Raji (cell line): ENCODE measurements around the gene CCDC158.

ENCODE experiments used
- POLR2A ChIP-seq: IDR thresholded peaks from 2 replicates; pipeline ENCODE4 v1.6.1; 2011; ENCODE audit warnings: low read depth, low read length, control low read depth; ENCODE audit not compliant: insufficient read depth

Gene CCDC158

DNA sequence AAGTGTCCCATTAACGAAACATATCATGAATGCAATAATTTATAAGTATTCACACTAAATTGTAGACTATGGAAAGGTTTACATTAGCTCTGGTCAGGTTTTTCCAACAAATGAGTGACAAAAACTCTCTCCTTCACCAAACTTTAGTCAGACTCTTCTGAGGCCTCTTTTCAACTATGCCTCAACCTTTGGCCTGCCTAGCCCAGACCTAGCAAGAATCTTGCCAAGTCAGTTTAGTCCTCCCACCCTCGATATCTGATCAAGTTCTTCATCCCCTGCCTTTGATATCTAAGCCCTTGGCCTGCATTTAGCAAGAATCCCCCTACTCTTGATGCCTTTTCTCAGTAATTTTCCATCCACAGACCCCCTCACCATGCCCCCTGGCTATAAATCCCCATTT is 37.9 kb downstream of the CCDC158 start:
- no peak for TF ChIP-seq POLR2A

- no peak for TF ChIP-seq POLR2A
Observed at GRCh38 chr4:76381986-76382385, 39.0 kb downstream of the CCDC158 start.

GRCh38 chr4:76380561-76380960 is 40.4 kb downstream of the CCDC158 start:
- no peak for TF ChIP-seq POLR2A

DNA sequence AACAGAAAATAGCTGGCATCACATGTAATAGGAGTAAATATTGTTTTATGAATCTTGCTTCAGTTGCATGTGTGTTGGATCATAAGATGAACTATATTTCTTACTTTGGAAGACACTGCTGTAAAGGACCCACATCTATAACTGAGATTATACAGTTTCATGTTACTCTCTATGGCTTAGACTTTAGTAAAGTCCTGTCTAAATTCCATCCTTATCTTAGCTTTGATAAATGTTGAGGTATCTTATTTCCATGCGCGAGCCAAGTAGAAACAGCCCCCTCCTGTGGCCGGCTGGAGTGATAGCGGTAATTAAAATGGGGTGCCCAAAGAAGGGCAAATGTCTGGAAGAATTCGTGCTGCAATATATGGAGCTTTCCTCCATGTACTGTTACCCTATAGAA is 43.0 kb downstream of the CCDC158 start:
- no peak for TF ChIP-seq POLR2A

- TF ChIP-seq POLR2A, result no peak
Observed at GRCh38 chr4:76377481-76377901, 43.5 kb downstream of the CCDC158 start.

DNA sequence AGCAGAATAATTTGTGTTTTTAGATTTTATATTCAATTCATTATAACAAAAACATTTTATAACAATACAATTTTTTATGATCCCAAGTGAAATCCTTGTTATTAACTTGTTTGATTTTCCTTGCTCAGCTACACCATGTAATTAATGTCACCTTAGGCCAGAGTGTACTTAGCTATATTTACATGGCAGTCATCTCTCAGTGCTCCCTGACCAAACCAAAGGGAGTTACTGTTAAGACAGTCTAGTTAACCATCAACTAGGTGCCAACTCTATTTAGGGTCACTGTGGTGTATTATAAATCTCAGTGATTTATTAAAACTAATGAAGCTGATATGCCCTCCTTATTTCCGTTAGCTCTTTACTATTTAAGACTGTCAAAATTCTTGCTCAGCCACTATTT is 44.4 kb downstream of the CCDC158 start:
- TF ChIP-seq POLR2A, result no peak

- TF ChIP-seq POLR2A, result no peak
Observed at GRCh38 chr4:76375703-76376102, 45.2 kb downstream of the CCDC158 start.

DNA sequence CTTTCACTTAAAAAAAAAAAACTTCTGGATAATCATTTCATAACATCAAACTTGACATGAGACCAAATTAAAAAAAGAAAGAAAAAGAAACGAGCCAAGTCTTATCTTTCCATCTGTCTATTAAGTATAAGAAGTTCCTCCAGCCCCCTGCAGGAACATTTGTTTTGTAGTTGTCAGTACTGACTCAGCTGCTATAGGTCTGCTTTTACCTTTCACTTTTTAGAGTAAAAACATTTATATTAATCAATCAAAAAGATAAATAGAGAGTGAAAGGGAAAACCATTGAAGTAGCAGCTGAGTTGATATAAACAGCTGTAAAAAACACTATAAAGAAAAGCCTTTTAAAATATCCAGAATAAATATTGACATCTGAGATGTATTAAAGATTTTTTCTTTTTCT is 46.1 kb downstream of the CCDC158 start:
- no peak for TF ChIP-seq POLR2A

- no peak for TF ChIP-seq POLR2A
Observed at GRCh38 chr4:76373919-76374552, 46.9 kb downstream of the CCDC158 start.

DNA sequence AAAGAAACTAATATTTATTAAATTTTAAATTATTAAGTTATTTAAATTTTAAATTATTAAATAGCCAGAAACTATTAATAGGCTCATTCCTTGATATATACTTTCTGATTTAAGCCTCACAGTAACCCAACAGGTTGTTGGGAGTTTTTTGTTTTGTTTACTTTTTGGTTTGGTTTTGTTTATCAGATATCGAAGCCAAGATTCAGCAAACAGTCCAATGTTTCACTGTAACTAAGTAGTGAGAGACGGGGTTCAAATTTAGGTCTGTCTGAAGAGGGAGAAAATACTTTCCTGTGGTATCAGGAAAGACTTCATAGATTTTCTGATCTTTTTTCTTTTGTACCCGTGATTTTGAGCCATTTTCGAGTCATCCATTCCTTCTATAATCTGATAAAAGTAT is 54.2 kb downstream of the CCDC158 start:
- TF ChIP-seq POLR2A, result no peak

GRCh38 chr4:76365636-76366035 is 55.3 kb downstream of the CCDC158 start:
- TF ChIP-seq POLR2A, result no peak

DNA sequence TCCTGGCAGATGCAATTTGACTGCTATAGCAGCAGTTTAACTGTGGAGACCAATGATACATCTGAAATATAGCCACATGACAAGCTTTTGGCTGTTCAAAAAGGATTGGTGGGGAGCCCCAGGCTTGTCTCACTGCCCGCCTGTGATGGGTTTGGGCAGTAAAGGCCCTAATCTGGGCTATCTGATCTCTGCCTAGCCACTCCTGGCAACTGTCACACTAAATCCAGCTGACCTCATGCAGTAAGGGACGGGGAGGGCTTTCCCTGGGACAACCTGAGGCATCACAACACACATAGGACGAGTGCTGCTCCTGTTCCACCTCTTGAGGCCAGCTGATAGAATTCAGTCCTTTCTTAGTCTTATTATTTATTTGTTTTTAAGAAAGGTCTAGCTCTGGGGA is 56.2 kb downstream of the CCDC158 start:
- no peak for TF ChIP-seq POLR2A

DNA sequence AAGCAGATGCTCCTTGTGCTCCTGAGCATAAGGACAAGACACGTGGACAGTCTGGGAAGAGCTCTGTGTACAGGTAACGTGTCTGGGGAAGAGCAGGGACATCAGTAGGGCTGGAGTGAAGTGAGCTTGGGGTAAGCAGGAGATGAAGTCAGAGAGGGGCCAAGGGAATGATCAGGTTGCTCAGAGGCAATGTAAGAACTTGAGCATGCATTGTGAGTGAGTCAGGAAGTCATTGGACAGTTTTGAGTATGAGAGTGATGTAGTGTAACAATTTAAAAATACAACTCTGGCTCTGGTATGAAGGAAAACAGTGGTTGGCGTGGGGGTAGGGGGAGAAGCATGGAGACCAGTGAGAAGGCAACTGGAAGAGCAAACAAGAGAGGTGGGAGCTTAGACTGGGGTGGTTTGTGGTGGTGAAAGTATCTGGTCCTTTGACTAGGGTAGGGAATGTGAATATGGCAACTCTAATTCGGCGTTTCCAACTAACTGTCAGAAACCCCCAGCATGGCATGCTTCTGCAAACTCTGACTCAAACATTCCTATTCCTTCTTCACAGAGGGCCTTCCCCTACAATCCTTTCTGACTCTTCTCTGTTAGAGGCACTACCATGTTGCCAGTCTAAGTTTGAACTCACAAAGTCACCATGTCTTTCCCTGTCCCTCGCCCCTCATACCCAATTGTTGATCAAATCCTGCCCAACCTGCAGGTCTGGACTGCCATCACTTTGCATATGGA is 57.2 kb downstream of the CCDC158 start:
- no peak for TF ChIP-seq POLR2A

- no peak for TF ChIP-seq POLR2A
Observed at GRCh38 chr4:76361689-76362412, 59.1 kb downstream of the CCDC158 start.

GRCh38 chr4:76357981-76358380 is 63.0 kb downstream of the CCDC158 start:
- no peak for TF ChIP-seq POLR2A
